NCI-H524 treated with DMSO at 0.1 percent for 48 hours (cell line): ENCODE measurements around the gene PLA2G4A.
"Not testable (repeated sequence)": the region's sequence is repeated elsewhere in the genome, so short reads cannot be mapped to it uniquely, and the experiment has no call there.

Source experiments
- DNase-seq: peaks from one replicate; lab custom pipeline; 2025; lab: John Stamatoyannopoulos, UW

PLA2G4A gene

GRCh38 chr1:186875896-186876835, 47.4 kb downstream of the PLA2G4A start:
- DNase-seq: no peak

- no peak for DNase-seq
These were observed 49.6 kb downstream of the PLA2G4A start for GRCh38 chr1:186878356-186878755.

DNA sequence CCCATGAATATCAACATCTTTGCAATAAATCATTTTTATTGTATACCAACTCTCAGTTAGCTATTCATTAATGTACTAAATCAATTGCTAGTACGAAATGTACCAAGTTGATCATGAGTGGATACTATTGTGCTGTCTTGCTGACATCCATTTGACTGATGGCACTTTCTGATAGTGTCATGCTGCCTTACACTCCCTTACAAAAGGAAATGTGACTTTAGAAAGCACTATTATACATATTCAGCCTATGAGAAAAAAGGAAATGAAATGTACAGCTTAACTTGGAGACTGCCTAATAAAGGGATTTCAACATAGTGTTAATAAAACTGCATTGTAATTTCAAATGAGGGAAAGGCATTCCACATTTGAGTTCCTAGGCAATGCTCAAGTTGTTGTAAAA, 52.2 kb downstream of the PLA2G4A start:
- DNase-seq: no peak

GRCh38 chr1:186882372-186883134, 53.8 kb downstream of the PLA2G4A start:
- no peak for DNase-seq

GRCh38 chr1:186884251-186884650, 55.5 kb downstream of the PLA2G4A start:
- DNase-seq: no peak

DNA sequence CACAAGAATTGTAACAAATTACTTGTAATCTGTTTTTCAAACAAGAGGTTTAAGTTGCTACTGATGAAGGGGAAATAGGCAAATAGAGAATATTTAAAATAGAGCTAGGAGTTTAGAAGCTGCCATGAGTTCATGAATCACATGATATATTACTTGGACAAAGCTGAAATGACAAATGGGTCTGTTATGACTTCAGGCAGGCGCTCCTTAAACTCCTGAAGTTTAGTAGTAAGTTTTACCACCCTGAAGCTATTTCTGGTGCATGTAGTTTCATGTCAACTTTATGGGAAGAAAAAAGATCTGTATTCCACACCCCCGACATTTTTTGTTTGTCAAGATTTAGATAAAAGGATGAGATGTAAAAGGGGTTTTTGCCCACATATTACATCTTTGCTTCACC, 58.5 kb downstream of the PLA2G4A start:
- DNase-seq: no peak

GRCh38 chr1:186888367-186888766, 59.6 kb downstream of the PLA2G4A start:
- DNase-seq: no peak

DNA sequence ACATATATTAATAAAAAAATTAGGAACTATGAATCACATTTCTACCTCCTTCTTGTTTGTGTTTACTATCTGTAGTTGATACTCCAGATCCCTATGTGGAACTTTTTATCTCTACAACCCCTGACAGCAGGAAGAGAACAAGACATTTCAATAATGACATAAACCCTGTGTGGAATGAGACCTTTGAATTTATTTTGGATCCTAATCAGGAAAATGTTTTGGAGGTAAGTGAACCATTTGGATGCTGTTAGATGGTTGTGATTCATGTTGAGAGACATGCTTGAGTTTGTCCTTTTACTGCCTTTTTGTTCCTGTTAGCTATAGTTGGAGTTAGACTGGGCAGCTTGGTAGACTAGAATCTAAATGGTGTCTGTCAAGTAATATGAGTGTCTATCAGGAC, 64.2 kb downstream of the PLA2G4A start:
- DNase-seq: no peak

- DNase-seq: no peak
These were observed 65.7 kb downstream of the PLA2G4A start for GRCh38 chr1:186894415-186894814.

DNA sequence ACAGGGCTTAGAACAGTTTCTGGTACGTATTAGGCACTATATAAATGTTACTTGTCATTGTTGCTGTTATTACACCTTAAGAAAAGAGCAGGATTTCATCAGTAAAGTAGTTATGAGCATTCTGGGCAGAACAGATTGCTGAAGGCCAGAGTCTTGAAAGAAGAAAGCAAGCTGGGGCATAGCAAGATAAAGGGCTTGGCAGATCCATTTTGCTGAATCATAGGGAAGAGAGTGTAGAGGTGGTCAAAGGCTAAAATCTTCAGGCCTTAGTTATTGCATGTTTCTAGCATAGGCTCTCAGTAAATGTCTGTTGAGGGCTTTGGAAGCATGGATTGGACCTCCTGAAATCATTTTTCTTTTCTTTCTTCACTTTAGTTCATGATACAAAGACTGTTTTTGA, 67.5 kb downstream of the PLA2G4A start:
- DNase-seq: no peak

DNA sequence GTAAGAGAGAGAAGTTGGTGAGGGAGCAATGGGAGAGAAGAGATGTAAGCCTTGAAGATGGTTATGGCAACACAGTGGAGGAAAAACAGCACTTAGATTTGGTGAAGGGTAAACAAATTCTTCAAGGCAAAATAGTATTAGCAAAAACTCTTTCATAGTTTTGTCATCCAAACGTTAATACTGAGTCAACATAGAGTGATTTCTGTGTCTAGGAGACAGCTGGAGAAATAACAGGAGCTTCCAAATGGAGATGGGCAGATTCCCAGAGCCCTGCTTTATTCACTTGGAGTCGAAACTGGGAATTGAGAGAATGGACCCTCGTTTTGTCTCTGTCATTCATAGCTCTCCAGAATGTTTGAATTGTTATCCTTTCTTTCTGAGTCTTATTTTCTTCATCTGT, 68.3 kb downstream of the PLA2G4A start:
- no peak for DNase-seq

GRCh38 chr1:186899577-186899976, 70.8 kb downstream of the PLA2G4A start:
- DNase-seq: no peak

DNA sequence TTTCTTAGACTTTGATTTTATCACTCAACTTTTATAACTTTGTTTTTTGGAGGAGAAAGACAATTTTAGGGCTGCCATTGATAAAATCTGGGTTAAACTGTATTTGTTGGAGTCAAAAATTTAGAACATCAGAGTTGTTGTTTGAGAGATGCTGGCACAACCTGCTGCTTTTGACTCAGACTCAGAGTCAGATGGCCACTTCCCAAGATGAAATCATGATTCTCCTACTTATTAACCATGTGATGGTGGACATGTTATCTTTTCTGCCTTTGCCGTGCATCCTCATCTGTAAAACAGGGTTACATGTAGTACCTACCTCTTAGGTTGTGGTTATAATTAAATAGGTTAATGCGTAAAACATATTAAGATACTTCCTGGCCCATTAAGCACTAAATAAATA, 71.2 kb downstream of the PLA2G4A start:
- DNase-seq: no peak

- no peak for DNase-seq
These were observed 71.9 kb downstream of the PLA2G4A start for GRCh38 chr1:186900539-186901237.

DNA sequence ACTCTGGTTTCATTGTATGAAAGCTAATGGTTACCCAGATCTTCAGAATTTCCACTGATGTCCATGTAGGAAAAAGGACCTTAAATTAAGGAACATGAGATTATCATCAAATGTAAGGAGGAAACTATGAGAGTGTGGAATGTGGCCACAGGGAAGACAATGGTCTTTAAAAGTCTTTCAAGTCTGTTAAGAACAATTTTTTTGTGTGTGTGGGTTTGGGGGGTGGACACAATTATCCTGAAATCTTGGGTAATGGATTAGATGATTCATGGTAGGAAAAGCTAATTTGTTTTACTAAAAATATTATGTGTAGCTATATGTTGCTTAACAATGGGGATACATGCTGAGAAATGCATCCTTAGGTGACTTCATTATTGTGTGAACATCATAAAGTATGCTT, 72.9 kb downstream of the PLA2G4A start:
- no peak for DNase-seq

- DNase-seq: no peak
These were observed 74.8 kb downstream of the PLA2G4A start for GRCh38 chr1:186903374-186904136.

DNA sequence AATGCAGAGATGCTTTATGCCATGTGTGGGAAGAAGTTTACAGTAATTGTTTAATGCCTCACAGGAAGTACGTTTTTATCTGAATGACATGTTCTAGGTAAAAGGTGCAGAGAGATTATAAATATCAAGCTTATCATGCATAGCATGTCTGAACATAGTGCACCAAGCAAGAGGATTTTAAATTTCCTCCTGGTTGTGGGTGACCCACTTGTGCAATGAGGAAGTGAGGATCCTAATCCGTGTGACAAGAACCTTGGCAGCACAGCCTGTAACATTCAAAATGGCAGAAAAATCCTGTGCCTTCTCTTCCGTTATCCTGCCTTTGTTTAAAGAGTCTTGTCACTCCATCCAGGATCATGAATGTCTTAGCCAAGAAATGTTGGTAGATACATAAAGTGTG, 75.6 kb downstream of the PLA2G4A start:
- no peak for DNase-seq

DNA sequence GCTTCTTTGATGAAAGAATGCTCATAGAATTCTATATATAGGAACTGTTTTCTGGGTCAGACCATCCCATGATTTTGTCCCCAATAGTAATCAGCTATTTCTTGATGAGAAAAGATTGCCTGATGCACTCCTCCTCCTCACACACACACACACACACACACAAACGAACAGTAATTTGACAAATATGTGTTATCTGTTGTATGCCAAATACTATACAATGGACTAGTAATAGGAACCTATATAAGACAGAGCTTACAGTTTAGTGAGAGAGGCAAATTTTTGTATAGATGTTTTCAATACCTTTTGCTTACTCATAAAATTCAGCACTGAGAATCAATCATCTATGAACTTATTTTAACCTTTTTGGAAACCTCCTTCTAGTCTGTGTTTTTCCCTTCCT, 76.8 kb downstream of the PLA2G4A start:
- DNase-seq: no peak

GRCh38 chr1:186915555-186915954, 86.8 kb downstream of the PLA2G4A start:
- no peak for DNase-seq

GRCh38 chr1:186917106-186917786, 88.5 kb downstream of the PLA2G4A start:
- not testable (repeated sequence) for DNase-seq

GRCh38 chr1:186921386-186921785, 92.6 kb downstream of the PLA2G4A start:
- not testable (repeated sequence) for DNase-seq
